HG03342 (cell line): ENCODE results near the gene LRRC32.

ENCODE experiments used
- ATAC-seq: cut with Tn5 transposase; IDR thresholded peaks from one replicate; pipeline ENCODE4 v1.9.1; 2021; ENCODE audit warnings: mild to moderate bottlenecking, moderate library complexity; ENCODE audit not compliant: unreplicated experiment

LRRC32 gene

DNA sequence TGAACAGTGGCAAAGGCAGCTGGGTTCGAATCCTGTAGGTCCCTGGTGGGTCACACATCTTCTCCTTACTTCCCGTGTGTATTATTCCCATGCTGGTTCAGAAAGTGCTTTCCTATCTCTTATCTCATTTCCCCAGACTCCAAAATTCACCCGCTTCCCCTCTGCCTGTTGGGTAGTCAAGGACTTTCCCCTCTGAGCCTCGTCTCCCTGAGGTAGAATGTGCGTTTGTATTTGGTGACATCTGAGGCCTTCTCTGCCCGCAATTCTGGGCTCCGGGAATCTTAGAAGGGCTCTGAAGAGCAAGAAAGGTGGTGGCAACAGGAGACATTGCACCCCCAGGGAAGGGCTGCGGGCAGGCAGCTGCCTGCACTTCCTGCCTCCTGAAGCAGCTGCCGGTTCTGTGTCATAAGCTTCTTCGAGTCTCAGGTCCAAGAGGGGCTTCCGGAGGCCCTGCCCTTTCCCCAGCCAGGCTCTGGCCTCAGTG is 5.9 kb downstream of the LRRC32 start:
- no peak for ATAC-seq

DNA sequence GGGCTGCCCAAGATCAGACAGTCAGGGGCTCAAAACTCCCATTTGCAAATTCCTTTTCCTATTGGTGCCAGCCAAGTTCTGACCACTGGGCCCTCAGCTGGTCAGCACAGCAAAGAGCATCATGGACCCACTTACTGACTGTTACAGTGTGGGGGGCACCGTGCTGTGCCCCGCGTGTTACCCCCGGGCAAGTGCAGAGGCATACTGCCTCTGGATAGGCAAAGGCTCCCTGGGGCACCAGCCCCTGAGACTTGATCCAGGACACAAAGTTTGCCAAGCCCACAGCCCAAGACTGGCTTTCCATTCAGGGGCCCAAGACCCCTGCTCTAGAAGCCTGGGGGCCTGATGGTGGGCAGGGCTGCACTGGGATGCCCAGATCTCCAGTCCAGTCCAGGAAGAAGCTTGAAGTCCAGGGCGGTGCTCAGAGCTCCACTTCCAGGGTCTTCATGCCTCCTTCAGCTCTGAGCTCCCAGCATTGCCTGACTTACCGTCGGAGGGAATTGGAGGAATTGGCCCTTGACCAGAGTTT is 6.6 kb downstream of the LRRC32 start:
- no peak for ATAC-seq

- no peak for ATAC-seq
These were observed 7.1 kb downstream of the LRRC32 start for GRCh38 chr11:76663486-76663810.

GRCh38 chr11:76662656-76663485 is 7.7 kb downstream of the LRRC32 start:
- no peak for ATAC-seq

DNA sequence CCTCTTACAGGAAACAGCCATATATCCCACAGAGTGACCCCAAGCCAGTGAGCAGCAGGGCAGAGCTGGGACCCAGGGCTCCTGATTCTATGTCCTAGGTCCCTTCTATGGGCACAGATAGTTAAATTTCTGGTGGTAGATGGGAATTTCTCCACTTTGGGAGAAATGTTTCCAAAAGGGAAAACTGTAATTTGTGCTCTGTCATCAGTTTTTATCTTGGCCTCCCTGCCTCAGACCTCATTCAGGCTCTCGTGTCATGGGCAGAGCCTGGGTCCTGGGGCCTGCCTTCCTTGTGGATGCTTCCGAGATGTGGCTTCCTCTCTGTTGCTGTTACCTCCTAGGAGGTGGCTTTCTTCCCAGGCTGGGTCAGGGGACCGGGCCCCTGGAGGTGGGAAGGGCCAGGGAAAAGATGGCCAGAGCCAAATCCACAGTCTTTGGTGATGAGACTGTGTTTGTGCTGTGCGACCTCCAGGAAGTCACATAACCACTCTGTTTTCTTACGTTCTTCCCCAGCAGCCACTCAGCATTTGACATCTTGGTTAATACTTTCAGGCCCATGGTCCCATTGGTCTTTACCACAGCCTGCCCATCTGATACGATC is 8.6 kb downstream of the LRRC32 start:
- no peak for ATAC-seq

DNA sequence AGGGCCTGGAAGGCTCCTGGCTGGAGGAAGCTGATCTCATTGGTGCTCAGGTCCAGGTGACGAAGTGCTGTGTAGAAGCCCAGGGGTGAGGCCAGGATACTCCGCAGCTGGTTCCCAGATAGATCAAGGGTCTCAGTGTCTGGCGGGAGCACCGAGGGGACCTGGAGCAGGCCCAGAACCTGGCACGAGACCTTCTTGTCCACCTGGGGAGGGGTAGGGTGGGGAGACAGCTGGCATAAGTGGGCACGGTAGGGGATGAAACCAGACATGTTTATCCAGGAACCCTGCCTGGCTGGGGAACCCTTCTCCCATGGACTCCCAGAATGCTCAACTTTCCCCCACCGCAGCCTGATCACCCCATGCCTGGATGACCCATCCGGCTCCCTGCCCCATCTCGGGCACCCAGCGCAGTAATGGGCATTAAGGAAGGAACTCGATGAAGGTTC is 9.2 kb downstream of the LRRC32 start:
- no peak for ATAC-seq

- ATAC-seq, result no peak
These were observed 9.8 kb downstream of the LRRC32 start for GRCh38 chr11:76660533-76661305.

DNA sequence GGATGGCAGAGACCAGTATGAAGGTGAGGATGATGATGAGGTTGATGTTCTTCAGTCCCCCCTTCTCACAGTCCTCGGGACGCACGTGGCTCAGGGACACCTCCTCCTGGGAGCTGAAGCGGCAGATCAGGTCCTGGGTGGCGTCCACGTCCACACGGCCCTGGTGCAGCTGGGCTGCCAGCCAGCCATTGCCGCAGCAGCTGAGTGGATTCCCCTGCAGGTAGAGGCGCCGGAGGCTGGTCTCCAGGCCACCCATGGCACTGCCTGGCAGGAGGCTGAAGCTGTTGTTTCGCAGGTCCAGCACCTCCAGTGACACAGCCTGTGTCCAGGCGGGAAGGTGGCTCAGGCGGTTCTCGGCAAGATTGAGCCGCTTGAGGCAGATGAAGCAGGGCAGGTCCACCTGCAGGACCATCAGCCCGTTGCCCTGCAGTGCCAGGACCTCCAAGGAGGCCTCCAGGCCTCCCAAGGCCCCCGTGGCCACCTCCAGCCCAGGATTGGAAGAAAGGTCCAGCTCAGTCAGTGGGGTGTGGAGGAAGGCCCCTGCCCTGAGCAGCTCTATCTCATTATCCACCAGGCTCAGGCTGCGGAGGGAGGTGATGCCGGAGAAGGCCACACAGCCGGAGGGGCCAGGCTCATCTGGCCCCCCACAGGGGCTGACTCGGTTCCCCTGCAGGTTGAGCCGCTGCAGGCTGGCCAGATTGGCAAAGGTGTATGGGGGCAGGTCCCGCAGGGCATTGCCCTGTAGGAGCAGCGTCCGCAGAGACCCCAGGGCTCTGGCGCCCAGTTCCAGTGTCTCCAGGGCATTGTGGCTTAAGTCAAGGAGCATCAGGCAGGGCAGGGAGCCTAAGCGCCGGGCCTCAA is 10.6 kb downstream of the LRRC32 start:
- no peak for ATAC-seq

- no peak for ATAC-seq
These were observed 11.6 kb downstream of the LRRC32 start for GRCh38 chr11:76658651-76659650.

DNA sequence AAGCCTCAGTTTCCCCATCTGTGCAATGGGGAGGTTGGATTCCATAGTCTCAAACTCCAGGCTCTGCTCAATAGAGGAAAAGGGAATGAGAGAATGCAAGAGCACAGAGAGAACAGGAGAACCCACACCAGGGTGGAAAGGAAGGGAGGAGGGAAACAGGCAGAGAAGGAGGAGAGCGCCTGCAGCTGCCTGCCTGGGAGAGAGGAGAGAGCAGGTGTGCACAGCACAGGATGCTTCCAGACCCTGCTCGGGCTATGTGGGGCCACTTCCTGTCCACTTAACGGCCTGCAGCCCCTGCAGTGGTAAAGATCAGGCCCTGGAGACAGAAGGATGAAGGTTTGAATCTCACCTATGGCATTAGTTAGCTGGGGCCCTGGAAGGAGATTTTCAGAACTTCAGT is 12.3 kb downstream of the LRRC32 start:
- ATAC-seq, result no peak

DNA sequence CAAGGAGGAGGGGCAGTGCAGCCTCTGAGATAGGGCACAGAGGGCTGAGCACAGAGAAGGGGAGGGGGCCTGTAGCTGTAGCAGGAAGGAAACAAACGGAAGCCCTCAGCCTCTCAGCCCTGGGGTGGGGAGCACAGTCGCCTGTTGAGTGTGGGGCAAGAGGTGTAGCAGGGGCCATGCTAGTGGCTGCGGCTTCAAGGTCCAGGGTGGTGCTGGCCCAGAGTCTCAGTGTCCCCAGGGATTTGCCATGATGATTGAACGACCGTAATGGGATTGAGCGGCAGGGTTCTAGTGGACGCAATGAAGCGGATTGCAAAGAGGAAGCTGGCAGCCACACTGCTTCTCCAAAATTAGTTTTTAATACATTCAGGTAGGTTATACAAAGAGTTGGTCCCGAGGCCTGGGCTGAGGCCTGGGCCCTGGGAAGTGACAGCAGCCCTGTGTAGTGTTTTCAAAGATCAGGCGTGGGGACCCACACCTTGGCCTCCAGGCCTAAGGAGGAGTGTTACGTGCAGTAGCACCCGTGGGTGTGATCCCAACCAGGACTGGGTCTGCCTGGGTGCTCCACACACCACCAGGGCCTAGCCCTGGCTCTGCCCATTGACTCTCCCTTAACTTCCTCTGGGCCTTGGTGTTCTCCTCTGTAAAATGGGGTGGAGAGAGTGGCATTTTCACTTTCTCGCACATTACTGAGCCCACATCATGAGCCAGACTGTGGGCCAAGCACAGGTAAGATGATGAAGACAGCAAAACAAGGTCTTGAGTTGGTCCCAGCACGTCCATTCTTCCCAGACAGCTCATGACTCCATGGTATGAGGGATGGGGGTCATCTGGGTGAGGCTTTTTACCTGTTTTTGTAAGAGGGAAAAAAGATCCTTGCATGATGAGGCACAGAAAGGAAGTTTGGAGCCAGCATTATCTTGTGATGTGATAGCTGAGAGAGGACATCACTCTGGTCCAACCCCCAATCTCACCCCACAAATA is 13.1 kb downstream of the LRRC32 start:
- no peak for ATAC-seq

GRCh38 chr11:76656571-76657081 is 13.9 kb downstream of the LRRC32 start:
- ATAC-seq, result no peak

- no peak for ATAC-seq
These were observed 14.5 kb downstream of the LRRC32 start for GRCh38 chr11:76656050-76656531.

DNA sequence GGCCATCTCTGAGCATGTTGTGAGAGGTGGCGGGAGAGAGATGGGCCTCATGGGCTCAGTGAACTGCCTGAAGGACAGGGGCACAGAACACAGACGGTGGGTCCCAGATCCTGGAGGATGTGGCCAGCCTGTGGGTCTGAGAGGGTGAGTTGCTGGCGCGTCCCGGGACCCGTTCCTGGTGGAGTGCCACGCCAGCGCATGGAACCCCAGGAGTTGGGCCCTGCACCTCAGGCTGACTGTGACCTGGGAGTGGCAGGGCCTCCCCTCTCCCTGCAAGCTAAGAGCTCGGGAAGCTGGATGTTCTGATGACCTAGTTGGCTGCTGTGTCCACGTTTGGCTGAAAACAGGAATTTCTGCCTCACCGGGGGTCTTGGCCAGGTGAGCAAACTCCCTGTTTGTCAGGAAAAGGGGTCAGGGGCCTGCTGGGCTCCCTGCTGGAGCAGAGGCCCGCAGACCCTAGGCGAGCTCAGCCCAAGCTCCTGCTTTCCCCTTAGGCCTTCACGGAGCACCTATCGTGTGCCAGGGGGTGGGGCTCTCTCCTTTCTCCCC is 15.0 kb downstream of the LRRC32 start:
- no peak for ATAC-seq

DNA sequence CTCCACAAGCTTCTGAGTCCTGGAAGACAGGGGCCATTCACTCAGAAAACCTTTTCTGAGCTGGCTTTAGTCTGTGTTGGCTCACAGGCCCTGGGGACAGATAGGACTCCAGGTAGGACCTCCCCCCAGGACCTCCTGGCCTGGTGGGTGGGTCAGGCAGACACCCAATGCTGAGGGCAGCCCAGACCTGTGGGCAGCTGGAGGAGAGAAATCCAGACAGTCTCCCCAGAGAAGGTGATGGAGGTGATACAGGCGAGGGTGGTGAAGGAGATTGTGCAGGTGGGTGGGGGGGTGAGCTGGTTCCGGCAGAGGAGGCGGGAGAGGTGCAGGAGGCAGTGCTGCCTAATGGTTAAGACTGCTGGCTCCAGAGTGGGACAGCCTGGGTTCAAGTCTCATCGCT is 15.6 kb downstream of the LRRC32 start:
- ATAC-seq, result no peak

- ATAC-seq, result no peak
These were observed 16.2 kb downstream of the LRRC32 start for GRCh38 chr11:76654298-76654851.

DNA sequence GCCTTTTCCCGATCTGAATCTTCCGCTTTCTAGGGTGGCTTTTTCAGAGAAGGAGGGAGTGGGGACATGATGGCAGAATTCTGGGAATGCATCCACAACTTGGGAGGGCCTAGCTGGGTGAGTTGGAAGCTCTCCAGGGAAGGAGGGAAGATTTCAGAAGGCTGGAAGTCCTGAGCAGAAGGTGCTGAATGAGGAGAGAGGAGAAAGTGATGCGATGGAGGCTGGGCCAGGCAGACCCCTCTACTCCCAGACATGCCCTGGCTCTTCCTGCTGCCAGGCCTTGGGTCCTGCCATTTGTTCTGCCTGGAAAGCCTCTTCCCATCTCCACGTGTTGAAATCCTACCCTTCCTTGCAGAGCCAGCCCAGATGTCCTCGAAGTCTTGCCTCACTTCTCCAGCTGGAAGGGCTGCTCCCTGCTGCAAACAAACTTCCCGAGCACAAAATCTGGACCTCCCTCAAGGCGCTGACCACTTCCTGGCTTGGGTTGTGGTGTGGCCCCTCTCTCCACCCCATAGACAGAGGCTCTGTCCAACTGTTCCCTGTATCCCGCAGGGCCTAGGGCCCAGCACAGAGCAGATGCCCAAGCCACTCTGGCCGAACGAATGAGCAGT is 16.8 kb downstream of the LRRC32 start:
- ATAC-seq, result no peak
